Activated T-helper 2 cell treated with anti-CD3 and anti-CD28 coated beads, Interferon-gamma antibody, Interleukin-2, Interleukin-4, amounts not matched to agents 10 μg/mL and 5 μg/mL and 100 μg/mL, durations not matched to agents 14 hours and 24 hours and 36 hours (primary cell): ENCODE results near the gene NAP1L4. TPM values are rescaled to one million over a fixed set of nuclear protein-coding genes. Genes with fewer than 3 reads are reported as not detected.

ENCODE experiments used
- DNase-seq: peaks from one replicate; pipeline ENCODE4 v3.0.0; 2021; ENCODE audit warnings: low spot score
- H3K27ac Mint-ChIP-seq: one replicate; pipeline ENCODE4 v1.8.0; 2021; ENCODE audit warnings: mixed read lengths
- H3K27me3 Mint-ChIP-seq: one replicate; pipeline ENCODE4 v1.8.0; 2021; ENCODE audit warnings: low read depth, mixed read lengths
- H3K36me3 Mint-ChIP-seq: one replicate; pipeline ENCODE4 v1.8.0; 2021; ENCODE audit warnings: low read depth, mixed read lengths
- H3K4me1 Mint-ChIP-seq: one replicate; pipeline ENCODE4 v1.8.0; 2021; ENCODE audit warnings: low read depth, mixed read lengths
- H3K4me3 Mint-ChIP-seq: one replicate; pipeline ENCODE4 v1.8.0; 2021; ENCODE audit warnings: low read depth, mild to moderate bottlenecking, moderate library complexity, mixed read lengths
- H3K9me3 Mint-ChIP-seq: one replicate; pipeline ENCODE4 v1.8.0; 2021; ENCODE audit warnings: mixed read lengths
- intact Hi-C: fragments of 100-400 bp; cut with micrococcal nuclease; formaldehyde crosslinking; loops from one replicate; pipeline ENCODE4 v1.15.1; 2023
- total RNA-seq: library from RNA; stranded (reverse); gene quantifications from 2 replicates; pipeline ENCODE4 v1.2.3, GENCODE V29; 2022

Gene NAP1L4
- 267 and 286 TPM in 2 replicates for total RNA-seq

GRCh38 chr11:2992234-2992996 lies at the start of gene NAP1L4:
Gene NAP1L4 (minus strand): TSS chr11:2992329. CDS start chr11:2979220, 13,109 bp downstream.
- intact Hi-C loops = loop anchor here (1.0 to 5.0 kb wide), 4 partner anchors 22 to 860 kb away; partner anchors contain the start of gene CARS1
- Mint-ChIP-seq H3K36me3 (peaks cover 41% of the 10 kb centered on the region), H3K9me3 (no peaks in the 10 kb centered on the region), H3K27me3 (no peaks in the 10 kb centered on the region), H3K27ac (peak within 1 kb of the TSS; percentile 99), H3K4me3 (peak within 1 kb of the TSS; percentile 100), H3K4me1 (peaks cover 25% of the 10 kb centered on the region)
- peak; percentile 96 for DNase-seq

GRCh38 chr11:3040881-3041280 lies 48.8 kb upstream of the NAP1L4 start:
- peaks cover 55% of the 10 kb centered on the region for H3K36me3 Mint-ChIP-seq

GRCh38 chr11:3037945-3038271 lies 45.8 kb upstream of the NAP1L4 start:
- Mint-ChIP-seq H3K27me3 (no peaks in the 10 kb centered on the region), H3K27ac (no peak overlapping the region), H3K36me3 (peaks cover 62% of the 10 kb centered on the region), H3K4me1 (peaks cover 4% of the 10 kb centered on the region), H3K9me3 (no peaks in the 10 kb centered on the region), H3K4me3 (no peak overlapping the region)
- DNase-seq = no peak
- intact Hi-C loops = loop anchor here (1.0 to 5.0 kb wide), 2 partner anchors 53 to 179 kb away; partner anchors contain the start of gene MRGPRG

More at GRCh38 chr11:3040881-3041280, 48.8 kb upstream of the NAP1L4 start:
- H3K27ac Mint-ChIP-seq = no peak overlapping the region
- peaks cover 6% of the 10 kb centered on the region for H3K4me1 Mint-ChIP-seq
- no peaks in the 10 kb centered on the region for H3K27me3 Mint-ChIP-seq
- H3K4me3 Mint-ChIP-seq = no peak overlapping the region
- DNase-seq = no peak
- no peaks in the 10 kb centered on the region for H3K9me3 Mint-ChIP-seq
- intact Hi-C loops = no loop called here

- H3K4me3 Mint-ChIP-seq = no peak overlapping the region
- H3K4me1 Mint-ChIP-seq = peaks cover 4% of the 10 kb centered on the region
- no peaks in the 10 kb centered on the region for H3K9me3 Mint-ChIP-seq
- no peak for DNase-seq
- no peaks in the 10 kb centered on the region for H3K27me3 Mint-ChIP-seq
- peak overlapping the region; percentile 8 for H3K27ac Mint-ChIP-seq
- H3K36me3 Mint-ChIP-seq = peaks cover 67% of the 10 kb centered on the region
- intact Hi-C loops = loop anchor here (1.0 to 5.0 kb wide), 2 partner anchors 54 to 180 kb away; partner anchors contain the start of gene MRGPRG
Observed at GRCh38 chr11:3037040-3037944, 45.2 kb upstream of the NAP1L4 start.

- H3K27me3 Mint-ChIP-seq = no peaks in the 10 kb centered on the region
- no peaks in the 10 kb centered on the region for H3K9me3 Mint-ChIP-seq
- H3K36me3 Mint-ChIP-seq = peaks cover 69% of the 10 kb centered on the region
- DNase-seq = no peak
- H3K4me3 Mint-ChIP-seq = no peak overlapping the region
- H3K4me1 Mint-ChIP-seq = peaks cover 6% of the 10 kb centered on the region
- H3K27ac Mint-ChIP-seq = no peak overlapping the region
- intact Hi-C loops = loop anchor here (5.0 kb wide), 1 partner anchor 181 kb away; the partner anchor contains the start of gene MRGPRG
Observed at GRCh38 chr11:3036419-3036818, 44.3 kb upstream of the NAP1L4 start.

- no peak overlapping the region for H3K27ac Mint-ChIP-seq
- DNase-seq = no peak
- intact Hi-C loops = loop anchor here (5.0 kb wide), 1 partner anchor 182 kb away; the partner anchor contains the start of gene MRGPRG
- H3K36me3 Mint-ChIP-seq = peaks cover 74% of the 10 kb centered on the region
- no peak overlapping the region for H3K4me3 Mint-ChIP-seq
- no peaks in the 10 kb centered on the region for H3K9me3 Mint-ChIP-seq
- H3K4me1 Mint-ChIP-seq = peaks cover 15% of the 10 kb centered on the region
- H3K27me3 Mint-ChIP-seq = no peaks in the 10 kb centered on the region
Observed at GRCh38 chr11:3035333-3035732, 43.2 kb upstream of the NAP1L4 start.

- Mint-ChIP-seq H3K36me3 (peaks cover 76% of the 10 kb centered on the region), H3K4me3 (no peak overlapping the region), H3K9me3 (no peaks in the 10 kb centered on the region), H3K4me1 (peaks cover 13% of the 10 kb centered on the region), H3K27me3 (no peaks in the 10 kb centered on the region), H3K27ac (peak overlapping the region; percentile 38)
- DNase-seq = no peak
- intact Hi-C loops = no loop called here
Observed at GRCh38 chr11:3030289-3031070, 38.4 kb upstream of the NAP1L4 start.

GRCh38 chr11:3028813-3029212 lies 36.7 kb upstream of the NAP1L4 start:
- H3K36me3 Mint-ChIP-seq = peaks cover 73% of the 10 kb centered on the region
- no peaks in the 10 kb centered on the region for H3K9me3 Mint-ChIP-seq
- no peak for DNase-seq
- no peak overlapping the region for H3K27ac Mint-ChIP-seq
- intact Hi-C loops = no loop called here
- no peaks in the 10 kb centered on the region for H3K27me3 Mint-ChIP-seq
- H3K4me3 Mint-ChIP-seq = no peak overlapping the region
- H3K4me1 Mint-ChIP-seq = peaks cover 13% of the 10 kb centered on the region

- peaks cover 33% of the 10 kb centered on the region for H3K4me1 Mint-ChIP-seq
- intact Hi-C loops = no loop called here
- no peak overlapping the region for H3K27ac Mint-ChIP-seq
- H3K36me3 Mint-ChIP-seq = peaks cover 73% of the 10 kb centered on the region
- H3K9me3 Mint-ChIP-seq = no peaks in the 10 kb centered on the region
- H3K27me3 Mint-ChIP-seq = no peaks in the 10 kb centered on the region
- DNase-seq = no peak
- H3K4me3 Mint-ChIP-seq = no peak overlapping the region
Observed at GRCh38 chr11:3026803-3027202, 34.7 kb upstream of the NAP1L4 start.

- intact Hi-C loops = no loop called here
- peak overlapping the region; percentile 41 for H3K4me3 Mint-ChIP-seq
- peaks cover 70% of the 10 kb centered on the region for H3K36me3 Mint-ChIP-seq
Observed at GRCh38 chr11:3022982-3023381, 30.9 kb upstream of the NAP1L4 start.

GRCh38 chr11:3022300-3022967 lies 30.3 kb upstream of the NAP1L4 start:
- intact Hi-C loops = no loop called here
- H3K36me3 Mint-ChIP-seq = peaks cover 73% of the 10 kb centered on the region
- peak overlapping the region; percentile 86 for H3K27ac Mint-ChIP-seq
- H3K4me3 Mint-ChIP-seq = peak overlapping the region; percentile 41
- no peaks in the 10 kb centered on the region for H3K9me3 Mint-ChIP-seq
- no peaks in the 10 kb centered on the region for H3K27me3 Mint-ChIP-seq
- peaks cover 26% of the 10 kb centered on the region for H3K4me1 Mint-ChIP-seq
- no peak for DNase-seq

More at GRCh38 chr11:3022982-3023381, 30.9 kb upstream of the NAP1L4 start:
- H3K27ac Mint-ChIP-seq = peak overlapping the region; percentile 86
- no peak for DNase-seq
- no peaks in the 10 kb centered on the region for H3K27me3 Mint-ChIP-seq
- no peaks in the 10 kb centered on the region for H3K9me3 Mint-ChIP-seq
- peaks cover 23% of the 10 kb centered on the region for H3K4me1 Mint-ChIP-seq

- Mint-ChIP-seq H3K4me1 (peaks cover 33% of the 10 kb centered on the region), H3K27ac (no peak overlapping the region), H3K4me3 (no peak overlapping the region), H3K36me3 (peaks cover 71% of the 10 kb centered on the region), H3K27me3 (no peaks in the 10 kb centered on the region), H3K9me3 (no peaks in the 10 kb centered on the region)
- DNase-seq = no peak
- intact Hi-C loops = loop anchor here (1.0 kb wide), 1 partner anchor 46 kb away; no protein-coding TSS in a partner anchor
Observed at GRCh38 chr11:3021125-3021524, 29.0 kb upstream of the NAP1L4 start.
